ENCODE data around the gene BRSK1. TPM values are rescaled to one million over a fixed set of nuclear protein-coding genes. Genes with fewer than 3 reads are reported as not detected.
A peak's percentile ranks its signal among the peaks of the same experiment; 100 is the strongest.

BRSK1 gene
- total and polyA plus RNA-seq, 2 of the 13 experiments (the other 11 are each of a cell fraction or from before 2014, with no cell fraction given), result 0.18 to 1.2 TPM

- TF ChIP-seq TCF12 (IDR thresholded peaks at IDR 0.05) (no peak), TCF12 (CRISPR knock-in tag; IDR thresholded peaks at IDR 0.05) (no peak), IRF9 (CRISPR knock-in tag; IDR thresholded peaks at IDR 0.05; ENCODE audit: borderline replicate concordance) (peak; percentile 80), SYNCRIP (IDR thresholded peaks at IDR 0.05; ENCODE audit: insufficient read depth, low read depth, low read length) (no peak), PRDM4 (CRISPR knock-in tag; IDR thresholded peaks at IDR 0.05; ENCODE audit: borderline replicate concordance) (no peak), ZNF12 (CRISPR knock-in tag; IDR thresholded peaks at IDR 0.05) (peak; percentile 69; the same call in 1 of the 2 replicates), HNRNPH1 (optimal IDR thresholded peaks at IDR 0.05; ENCODE audit: low read depth, low read length) (no peak), ZNF615 (CRISPR knock-in tag; IDR thresholded peaks at IDR 0.05; ENCODE audit: borderline replicate concordance) (no peak), FOSL1 (CRISPR knock-in tag; IDR thresholded peaks at IDR 0.05; ENCODE audit: borderline replicate concordance) (peak; percentile 36; the same call in 1 of the 2 replicates), GATA4 (IDR thresholded peaks at IDR 0.05; ENCODE audit: borderline replicate concordance, low read depth) (no peak), FOXA1 (IDR thresholded peaks at IDR 0.05) (no peak), FOXA1 (CRISPR knock-in tag; IDR thresholded peaks at IDR 0.05) (peak; percentile 27; the same call in 1 of the 2 replicates), TRIM24 (CRISPR knock-in tag; IDR thresholded peaks at IDR 0.05) (no peak), CEBPZ (IDR thresholded peaks at IDR 0.05; ENCODE audit: low read length) (no peak), GMEB2 (CRISPR knock-in tag; IDR thresholded peaks at IDR 0.05; ENCODE audit: low read depth) (peak; percentile 70; the same call in 1 of the 2 replicates)
Observed at GRCh38 chr19:55258828-55259539, 24.8 kb upstream of the BRSK1 start, which contains the start of gene PPP6R1 (continued).
